Mucosa of stomach (tissue), 1 donor: ENCODE data around the gene COL15A1.

Source experiments
- H3K27me3 ChIP-seq: one replicate; pipeline ENCODE4 v1.7.0; 2013; ENCODE audit warnings: mild to moderate bottlenecking, low read length; ENCODE audit not compliant: control insufficient read depth, insufficient read depth
- H3K36me3 ChIP-seq: one replicate; pipeline ENCODE4 v1.7.0; 2013; ENCODE audit warnings: low read length; ENCODE audit not compliant: control insufficient read depth, insufficient read depth
- H3K4me1 ChIP-seq: one replicate; pipeline ENCODE4 v1.7.0; 2013; ENCODE audit warnings: mild to moderate bottlenecking, low read length; ENCODE audit not compliant: control insufficient read depth, insufficient read depth
- H3K4me3 ChIP-seq: one replicate; pipeline ENCODE4 v1.7.0; 2013; ENCODE audit warnings: low read length
- H3K9ac ChIP-seq: one replicate; pipeline ENCODE4 v1.7.0; 2013; ENCODE audit warnings: mild to moderate bottlenecking, low read length, moderate library complexity
- H3K9me3 ChIP-seq: one replicate; pipeline ENCODE4 v1.7.0; 2013; ENCODE audit warnings: mild to moderate bottlenecking, low read length, moderate library complexity; ENCODE audit not compliant: control insufficient read depth
- donor health status: Pancreatic carcinoma.

The COL15A1 gene

GRCh38 chr9:99069075-99069474, 125.4 kb downstream of the COL15A1 start:
- Histone ChIP-seq H3K4me3 (no peak overlapping the region), H3K36me3 (no peaks in the 10 kb centered on the region), H3K27me3 (no peaks in the 10 kb centered on the region), H3K9ac (no peak overlapping the region), H3K9me3 (no peaks in the 10 kb centered on the region), H3K4me1 (no peaks in the 10 kb centered on the region)

GRCh38 chr9:99069546-99069945, 125.8 kb downstream of the COL15A1 start:
- H3K4me3 ChIP-seq = no peak overlapping the region

GRCh38 chr9:99070681-99071080, 127.0 kb downstream of the COL15A1 start:
- H3K4me1 ChIP-seq = no peaks in the 10 kb centered on the region
- H3K9ac ChIP-seq = no peak overlapping the region
- no peaks in the 10 kb centered on the region for H3K36me3 ChIP-seq
- H3K4me3 ChIP-seq = no peak overlapping the region
- H3K27me3 ChIP-seq = no peaks in the 10 kb centered on the region
- no peaks in the 10 kb centered on the region for H3K9me3 ChIP-seq

More at GRCh38 chr9:99069546-99069945, 125.8 kb downstream of the COL15A1 start:
- no peaks in the 10 kb centered on the region for H3K9me3 ChIP-seq
- no peaks in the 10 kb centered on the region for H3K4me1 ChIP-seq
- no peaks in the 10 kb centered on the region for H3K36me3 ChIP-seq
- no peak overlapping the region for H3K9ac ChIP-seq
- no peaks in the 10 kb centered on the region for H3K27me3 ChIP-seq

GRCh38 chr9:99071313-99072039, 127.8 kb downstream of the COL15A1 start:
- no peak overlapping the region for H3K9ac ChIP-seq
- no peaks in the 10 kb centered on the region for H3K27me3 ChIP-seq
- no peaks in the 10 kb centered on the region for H3K36me3 ChIP-seq
- H3K4me3 ChIP-seq = no peak overlapping the region
- H3K9me3 ChIP-seq = no peaks in the 10 kb centered on the region
- no peaks in the 10 kb centered on the region for H3K4me1 ChIP-seq

GRCh38 chr9:99072040-99072394, 128.3 kb downstream of the COL15A1 start:
- Histone ChIP-seq H3K9ac (no peak overlapping the region), H3K4me3 (no peak overlapping the region), H3K9me3 (no peaks in the 10 kb centered on the region), H3K36me3 (no peaks in the 10 kb centered on the region), H3K27me3 (no peaks in the 10 kb centered on the region), H3K4me1 (no peaks in the 10 kb centered on the region)

GRCh38 chr9:99073347-99073746, 129.6 kb downstream of the COL15A1 start:
- H3K9me3 ChIP-seq = no peaks in the 10 kb centered on the region
- no peaks in the 10 kb centered on the region for H3K27me3 ChIP-seq
- H3K4me1 ChIP-seq = no peaks in the 10 kb centered on the region
- no peaks in the 10 kb centered on the region for H3K36me3 ChIP-seq
- no peak overlapping the region for H3K4me3 ChIP-seq
- H3K9ac ChIP-seq = no peak overlapping the region

DNA sequence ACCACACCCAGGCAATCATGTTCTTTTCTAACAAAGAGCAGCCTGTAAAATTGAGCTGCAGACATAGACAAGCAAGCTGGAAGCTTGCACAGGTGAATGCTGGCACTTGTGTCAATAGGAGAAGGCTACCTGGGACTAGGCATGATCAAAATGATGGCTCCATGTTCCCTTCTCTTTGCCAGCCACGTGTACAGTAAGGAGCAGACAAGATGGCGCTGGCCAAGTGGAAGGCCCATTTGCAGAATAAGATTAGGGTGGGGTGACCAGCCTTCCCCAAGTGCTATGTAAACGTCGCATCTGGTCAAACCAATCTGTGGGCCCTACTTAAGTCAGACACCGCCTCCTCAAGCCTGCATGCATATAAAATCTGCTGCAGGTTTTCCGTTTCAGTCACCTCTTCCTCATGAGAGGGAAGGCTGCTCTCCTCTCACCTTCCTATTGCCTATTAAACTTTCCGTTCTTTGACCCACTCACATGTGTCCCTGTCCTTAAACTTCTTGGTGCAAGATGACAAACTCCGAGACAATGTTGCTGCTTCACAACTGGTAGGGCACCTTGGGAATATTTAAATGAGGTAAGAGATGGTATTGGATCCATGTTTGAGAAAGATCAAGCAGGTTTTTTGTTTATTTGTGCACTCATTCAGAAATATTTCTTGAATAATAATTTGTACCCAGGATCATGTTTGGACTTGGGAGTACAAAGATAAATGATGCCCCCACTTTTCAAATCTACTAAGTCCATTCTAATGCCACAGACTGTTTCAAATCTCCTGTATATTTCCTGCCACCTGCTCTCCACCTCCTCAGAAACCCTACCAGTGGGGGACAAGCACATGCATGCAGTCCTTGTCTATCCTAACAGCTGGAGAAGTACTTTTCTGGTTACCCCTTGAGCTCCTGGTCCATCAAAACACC, 130.5 kb downstream of the COL15A1 start:
- Histone ChIP-seq H3K9ac (no peak overlapping the region), H3K4me1 (no peaks in the 10 kb centered on the region), H3K27me3 (no peaks in the 10 kb centered on the region), H3K9me3 (no peaks in the 10 kb centered on the region), H3K36me3 (no peaks in the 10 kb centered on the region), H3K4me3 (no peak overlapping the region)

DNA sequence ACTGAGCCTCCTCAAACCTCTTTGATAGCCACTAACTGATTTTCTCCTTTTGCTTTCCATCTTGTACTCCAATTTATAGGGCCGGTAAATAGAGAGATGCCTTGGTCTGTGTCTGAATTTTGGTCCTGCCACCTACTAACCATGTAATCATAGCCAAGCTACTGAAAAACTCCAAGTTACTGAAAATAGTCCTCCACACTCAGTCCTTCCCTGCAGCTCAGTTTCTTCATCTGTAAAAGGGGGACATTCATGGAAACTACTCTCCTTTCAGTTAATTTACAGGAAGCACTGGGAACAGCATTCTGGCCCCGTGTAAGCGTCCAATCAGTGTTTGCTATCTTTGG, 131.2 kb downstream of the COL15A1 start:
- no peaks in the 10 kb centered on the region for H3K4me1 ChIP-seq

GRCh38 chr9:99075246-99075912, 131.7 kb downstream of the COL15A1 start:
- Histone ChIP-seq H3K36me3 (no peaks in the 10 kb centered on the region), H3K4me1 (no peaks in the 10 kb centered on the region), H3K27me3 (no peaks in the 10 kb centered on the region), H3K9ac (no peak overlapping the region), H3K9me3 (no peaks in the 10 kb centered on the region), H3K4me3 (no peak overlapping the region)

More for the DNA sequence above, 131.2 kb downstream of the COL15A1 start:
- Histone ChIP-seq H3K27me3 (no peaks in the 10 kb centered on the region), H3K9ac (no peak overlapping the region), H3K4me3 (no peak overlapping the region), H3K36me3 (no peaks in the 10 kb centered on the region), H3K9me3 (no peaks in the 10 kb centered on the region)

DNA sequence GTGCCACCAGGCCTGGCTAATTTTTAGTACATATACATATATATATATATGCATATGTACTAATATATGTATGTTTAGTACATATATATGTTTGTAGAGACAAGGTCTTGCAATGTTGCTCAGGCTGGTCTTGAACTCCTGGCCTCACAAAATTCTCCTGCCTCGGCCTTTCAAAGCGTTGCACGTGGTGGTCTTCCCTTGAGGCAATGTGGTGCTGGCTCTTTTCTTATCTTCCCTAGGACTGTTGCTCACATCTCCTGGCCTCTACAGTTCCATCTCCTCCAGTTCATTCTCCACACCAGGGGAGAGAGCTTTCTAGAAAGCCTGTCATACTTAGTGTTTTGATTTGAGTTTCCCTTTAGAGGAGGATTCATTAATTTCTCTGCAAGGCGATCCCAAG, 132.3 kb downstream of the COL15A1 start:
- Histone ChIP-seq H3K9ac (no peak overlapping the region), H3K4me3 (no peak overlapping the region), H3K4me1 (no peaks in the 10 kb centered on the region)

GRCh38 chr9:99076483-99077171, 132.9 kb downstream of the COL15A1 start:
- no peak overlapping the region for H3K9ac ChIP-seq
- no peaks in the 10 kb centered on the region for H3K4me1 ChIP-seq
- H3K36me3 ChIP-seq = no peaks in the 10 kb centered on the region
- no peaks in the 10 kb centered on the region for H3K9me3 ChIP-seq
- no peaks in the 10 kb centered on the region for H3K27me3 ChIP-seq
- no peak overlapping the region for H3K4me3 ChIP-seq

More for the DNA sequence above, 132.3 kb downstream of the COL15A1 start:
- no peaks in the 10 kb centered on the region for H3K27me3 ChIP-seq
- no peaks in the 10 kb centered on the region for H3K36me3 ChIP-seq
- no peaks in the 10 kb centered on the region for H3K9me3 ChIP-seq
